ENCODE measurements around the gene CCDC88C. TPM values are rescaled to one million over a fixed set of nuclear protein-coding genes. Genes with fewer than 3 reads are reported as not detected.
A peak's percentile ranks its signal among the peaks of the same experiment; 100 is the strongest.

Gene CCDC88C
- total RNA-seq, 2 experiments from 2014 or later: 269 to 287 TPM

DNA sequence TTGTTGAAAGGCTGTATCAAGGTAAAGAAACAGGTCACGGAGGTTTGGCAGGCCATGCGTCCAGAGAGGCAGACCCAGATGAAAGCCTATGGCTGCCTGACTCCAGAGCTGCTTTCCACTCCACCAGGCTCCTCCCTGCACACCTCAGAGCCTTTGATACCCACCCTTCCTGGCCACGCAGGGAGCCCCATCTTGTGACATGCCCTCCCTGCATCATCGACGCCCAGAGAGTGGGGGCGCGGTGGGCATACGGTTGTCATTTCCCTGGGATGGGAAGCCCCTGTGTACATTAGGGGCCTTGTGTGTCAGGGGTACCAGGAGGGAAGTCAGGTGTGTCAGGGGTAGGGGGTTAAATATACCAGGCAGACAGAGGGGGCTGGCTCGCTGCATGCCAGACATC lies 142.8 kb downstream of the CCDC88C start:
- Mint-ChIP-seq H3K27me3 (no peaks in the 10 kb centered on the region), H3K4me1 (ENCODE audit: low read depth) (peaks cover 4% of the 10 kb centered on the region), H3K36me3 (ENCODE audit: low read depth) (peaks cover 85% of the 10 kb centered on the region), H3K4me3 (no peak overlapping the region), H3K27ac (no peak overlapping the region), H3K9me3 (no peaks in the 10 kb centered on the region)
- H3K27me3 ChIP-seq (ENCODE audit: control insufficient read depth in 1 of 2, insufficient read depth in 2 of 2, low read length in 2 of 2): no peaks in the 10 kb centered on the region
- ChIA-PET POLR2A (interaction anchor here (1.1 kb wide), 1 partner anchor 31 kb away, joined by 3 read pairs; no protein-coding TSS in a partner anchor), CTCF (interaction anchor here (1.2 kb wide), 1 partner anchor 102 kb away, joined by 5 read pairs; no protein-coding TSS in a partner anchor)
- no peak for TF ChIP-seq CTCF (IDR thresholded peaks at IDR 0.05)
- intact Hi-C loops (cut with DNase I, micrococcal nuclease): no loop called here
- ATAC-seq (ENCODE audit: poor library complexity) (no peak), DNase-seq (no peak)
- peaks cover 89% of the 10 kb centered on the region for H3K36me3 ChIP-seq (ENCODE audit: insufficient read depth, low read length)
- H3K27ac ChIP-seq (ENCODE audit: low read depth in 1 of 2, low read length in 2 of 2): peak overlapping the region in 1 of 2 donors; percentile 13
- H3K4me1 ChIP-seq (ENCODE audit: insufficient read depth, low read length): no peaks in the 10 kb centered on the region
- H3K4me3 ChIP-seq (ENCODE audit: low read length): no peak overlapping the region
- H3K9me3 ChIP-seq (ENCODE audit: control insufficient read depth in 1 of 2, insufficient read depth in 1 of 2, low read length in 2 of 2): no peaks in the 10 kb centered on the region

DNA sequence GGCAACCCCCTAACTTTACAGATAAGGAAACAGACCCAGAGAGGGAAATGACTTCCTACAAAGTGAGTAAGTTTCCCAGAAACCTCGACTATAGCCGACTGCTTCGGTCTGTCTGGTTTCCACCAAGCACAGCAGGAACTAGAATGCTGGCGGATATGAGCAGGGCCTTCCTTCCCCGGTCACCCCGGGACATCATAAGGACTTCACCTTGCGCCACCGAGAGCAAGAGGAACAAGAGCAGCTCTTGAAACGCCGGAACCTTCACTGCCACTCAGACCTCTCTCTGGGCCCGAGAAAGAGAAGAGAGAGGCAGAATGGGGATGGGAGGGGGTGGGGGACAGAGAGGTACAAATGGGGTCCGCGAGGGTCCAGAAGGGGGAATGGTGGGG lies 143.7 kb downstream of the CCDC88C start:
- ATAC-seq (ENCODE audit: poor library complexity): no peak
- TF ChIP-seq CTCF (IDR thresholded peaks at IDR 0.05): no peak
- ChIA-PET POLR2A (no interaction called here), CTCF (interaction anchor here (1.2 kb wide), 1 partner anchor 101 kb away, joined by 5 read pairs; no protein-coding TSS in a partner anchor)
- no peaks in the 10 kb centered on the region for H3K9me3 Mint-ChIP-seq
- peaks cover 86% of the 10 kb centered on the region for H3K36me3 ChIP-seq (ENCODE audit: insufficient read depth, low read length)
- H3K4me1 ChIP-seq (ENCODE audit: insufficient read depth, low read length): no peaks in the 10 kb centered on the region
- H3K4me1 Mint-ChIP-seq (ENCODE audit: low read depth): peaks cover 12% of the 10 kb centered on the region
- H3K27ac Mint-ChIP-seq: no peak overlapping the region
- H3K36me3 Mint-ChIP-seq (ENCODE audit: low read depth): peaks cover 85% of the 10 kb centered on the region
- H3K4me3 ChIP-seq (ENCODE audit: low read length): no peak overlapping the region
- no peak overlapping the region for H3K4me3 Mint-ChIP-seq
- intact Hi-C loops (cut with DNase I, micrococcal nuclease): no loop called here
- H3K9me3 ChIP-seq (ENCODE audit: control insufficient read depth in 1 of 2, insufficient read depth in 1 of 2, low read length in 2 of 2): no peaks in the 10 kb centered on the region
- H3K27me3 Mint-ChIP-seq: no peaks in the 10 kb centered on the region
- no peaks in the 10 kb centered on the region for H3K27me3 ChIP-seq (ENCODE audit: control insufficient read depth in 1 of 2, insufficient read depth in 2 of 2, low read length in 2 of 2)
- no peak for DNase-seq
- no peak overlapping the region for H3K27ac ChIP-seq (ENCODE audit: low read depth in 1 of 2, low read length in 2 of 2)

DNA sequence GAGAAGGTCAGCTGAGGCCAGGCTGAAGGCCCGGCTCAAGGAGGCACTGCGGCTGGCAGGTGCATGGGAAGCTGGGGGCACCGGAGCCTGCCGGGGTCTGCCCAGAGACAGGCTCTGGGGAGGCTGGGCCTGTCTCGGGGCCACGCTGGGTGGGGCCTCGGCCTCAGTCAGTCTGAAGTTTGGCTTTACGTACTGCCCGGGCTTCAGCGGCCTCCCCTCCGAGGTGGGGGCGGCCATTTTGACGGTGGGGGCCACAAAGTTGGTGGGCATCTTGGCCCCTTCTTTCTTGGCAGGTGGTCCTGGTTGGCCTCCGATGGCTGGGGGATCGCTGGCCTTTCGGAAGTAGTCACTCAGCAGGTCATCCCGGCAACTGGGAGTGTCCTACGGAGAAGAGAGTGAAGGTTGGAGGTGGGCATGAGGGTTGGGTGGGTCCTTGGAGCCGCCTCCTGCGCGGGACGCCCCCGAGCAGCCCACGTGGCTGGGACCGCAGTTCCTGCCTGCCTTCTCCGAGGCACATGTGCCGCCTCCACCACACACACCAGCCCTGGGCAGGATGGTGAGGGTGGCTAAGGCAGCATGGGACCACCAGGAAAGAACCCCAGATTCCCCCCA lies 144.2 kb downstream of the CCDC88C start:
- ChIA-PET CTCF (no interaction called here), POLR2A (interaction anchor here (1.6 kb wide), 1 partner anchor 9 kb away, joined by 5 read pairs; no protein-coding TSS in a partner anchor)
- peaks cover 12% of the 10 kb centered on the region for H3K4me1 Mint-ChIP-seq (ENCODE audit: low read depth)
- DNase-seq (peak in 1 of 14 experiments; percentile 17), ATAC-seq (ENCODE audit: poor library complexity) (no peak)
- Histone ChIP-seq H3K27me3 (ENCODE audit: control insufficient read depth in 1 of 2, insufficient read depth in 2 of 2, low read length in 2 of 2) (no peaks in the 10 kb centered on the region), H3K27ac (ENCODE audit: low read depth in 1 of 2, low read length in 2 of 2) (no peak overlapping the region), H3K4me1 (ENCODE audit: insufficient read depth, low read length) (no peaks in the 10 kb centered on the region), H3K4me3 (ENCODE audit: low read length) (no peak overlapping the region), H3K9me3 (ENCODE audit: control insufficient read depth in 1 of 2, insufficient read depth in 1 of 2, low read length in 2 of 2) (no peaks in the 10 kb centered on the region), H3K36me3 (ENCODE audit: insufficient read depth, low read length) (peaks cover 81% of the 10 kb centered on the region)
- no peak overlapping the region for H3K4me3 Mint-ChIP-seq
- no peak for TF ChIP-seq CTCF (IDR thresholded peaks at IDR 0.05)
- H3K27ac Mint-ChIP-seq: no peak overlapping the region
- H3K9me3 Mint-ChIP-seq: no peaks in the 10 kb centered on the region
- intact Hi-C loops (cut with DNase I, micrococcal nuclease): no loop called here
- H3K36me3 Mint-ChIP-seq (ENCODE audit: low read depth): peaks cover 84% of the 10 kb centered on the region
- H3K27me3 Mint-ChIP-seq: no peaks in the 10 kb centered on the region
